VCaP (cell line): ENCODE results near the gene FAHD1.

Experiments used
- H3K27ac ChIP-seq: fragments of 450-650 bp; 2 replicates; pipeline ENCODE4 v1.5.1; 2017
- CTCF ChIP-seq: fragments of 450-650 bp; conservative IDR thresholded peaks from 2 replicates; pipeline ENCODE4 v1.5.1; 2017; ENCODE audit warnings: mild to moderate bottlenecking, moderate library complexity

Gene FAHD1

DNA sequence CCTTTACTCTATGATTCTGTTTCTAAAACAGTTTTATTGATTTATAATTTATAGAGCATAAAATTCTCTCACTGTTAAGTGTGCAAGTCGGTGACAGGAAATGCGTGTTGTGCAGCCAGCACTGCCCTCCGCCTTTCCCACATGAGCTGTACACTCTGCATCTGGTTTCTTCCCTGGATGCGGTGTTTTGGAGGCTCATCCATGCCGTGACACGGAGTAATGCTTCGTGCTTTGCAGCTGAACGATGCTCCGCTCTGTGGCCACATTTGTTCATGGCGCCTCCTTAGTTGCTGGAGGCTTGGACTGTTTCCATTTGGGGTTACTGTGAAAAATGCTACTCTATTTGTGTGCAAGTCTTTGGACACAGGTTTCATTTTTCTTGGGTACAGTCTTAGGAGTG is 26.3 kb upstream of the FAHD1 start:
- peak overlapping the region; percentile 20; the same call in 1 of the 2 replicates for H3K27ac ChIP-seq
- no peak for TF ChIP-seq CTCF

DNA sequence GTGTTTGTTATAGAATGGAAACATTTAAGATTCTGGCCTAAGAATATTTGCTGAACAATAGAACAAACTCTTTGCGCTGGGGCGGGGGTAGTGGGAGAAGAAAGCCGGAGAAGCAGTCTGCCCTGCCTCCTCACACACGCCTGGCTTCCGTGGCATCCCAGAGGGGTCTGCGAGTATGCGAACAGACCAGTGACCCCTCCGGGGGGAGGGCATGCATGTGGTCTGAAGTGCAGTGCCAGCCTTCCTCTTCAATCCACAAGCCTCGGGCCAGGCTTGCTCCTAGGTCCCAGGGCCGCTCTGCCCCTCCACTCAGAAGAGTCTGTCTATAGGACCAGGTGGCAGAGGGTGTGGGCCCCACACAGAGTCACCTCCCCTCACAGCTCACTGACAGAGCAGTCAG is 19.4 kb upstream of the FAHD1 start:
- no peak overlapping the region for H3K27ac ChIP-seq
- TF ChIP-seq CTCF = no peak

- no peak overlapping the region for H3K27ac ChIP-seq
- TF ChIP-seq CTCF = no peak
Measured at GRCh38 chr16:1808691-1809090, 18.3 kb upstream of the FAHD1 start.

DNA sequence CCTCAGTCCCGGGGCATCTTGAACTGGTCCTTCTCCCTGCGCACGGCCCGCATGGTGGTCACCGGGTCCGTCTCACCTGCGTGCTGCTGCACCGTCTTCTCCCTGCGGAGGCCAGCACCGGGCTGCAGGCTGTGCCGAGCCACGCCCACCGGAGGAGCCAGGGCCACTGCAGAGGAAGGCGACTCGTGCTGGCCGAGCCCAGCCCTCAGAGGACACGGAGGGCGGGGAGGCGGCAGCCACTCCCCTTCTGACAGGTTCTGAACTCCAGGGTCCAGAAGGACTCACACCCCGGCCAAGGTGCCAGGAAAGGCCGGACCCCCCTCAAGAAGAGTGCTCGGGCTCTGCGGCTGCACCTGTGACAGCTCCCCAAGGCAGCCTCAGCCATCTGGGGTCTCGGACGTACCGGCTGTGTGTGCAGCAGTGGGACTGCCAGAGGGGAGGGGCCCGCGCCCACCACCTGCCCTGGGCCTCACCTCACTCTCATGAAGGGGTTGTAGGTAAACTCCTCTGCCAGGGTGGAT is 17.7 kb upstream of the FAHD1 start:
- no peak overlapping the region for H3K27ac ChIP-seq
- no peak for TF ChIP-seq CTCF

DNA sequence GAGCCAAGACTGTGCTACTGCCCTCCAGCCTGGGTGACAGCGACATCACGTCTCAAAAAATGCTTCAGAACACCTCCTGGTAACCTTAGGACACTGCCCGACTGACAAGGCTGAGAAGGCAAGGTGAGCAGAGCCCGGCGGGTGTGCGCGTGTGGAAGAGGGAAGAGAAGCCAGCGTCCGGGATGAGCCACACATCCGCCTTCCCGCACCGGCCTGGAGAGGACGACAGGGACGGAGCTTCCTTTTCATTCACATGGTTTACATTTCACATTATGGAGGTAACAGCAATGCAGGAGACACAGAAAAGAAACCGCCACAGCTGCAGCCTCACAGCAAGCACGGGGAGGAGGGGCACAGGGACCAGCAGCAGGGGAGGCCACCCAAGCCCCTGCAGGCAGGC is 16.9 kb upstream of the FAHD1 start:
- TF ChIP-seq CTCF = no peak
- no peak overlapping the region for H3K27ac ChIP-seq

DNA sequence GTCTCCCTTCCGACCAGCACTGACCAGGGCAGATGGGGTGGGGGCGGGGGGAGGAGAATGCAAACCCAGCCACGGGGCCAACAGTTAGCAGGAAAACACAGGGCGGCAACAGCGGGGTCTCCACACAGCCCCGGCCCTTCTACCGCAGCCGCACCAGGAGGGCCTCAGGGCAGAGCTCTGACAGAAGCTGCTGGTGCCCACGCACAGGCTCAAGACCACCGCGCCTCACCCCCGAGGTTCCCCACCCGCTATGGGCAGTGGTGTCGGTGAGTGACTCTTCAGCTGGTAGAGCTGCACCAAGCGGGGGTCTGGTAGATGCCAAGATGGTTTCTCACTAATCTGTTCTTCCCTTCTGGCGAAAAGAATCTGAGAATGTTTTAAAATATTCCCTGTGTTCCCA is 16.5 kb upstream of the FAHD1 start:
- TF ChIP-seq CTCF = no peak
- H3K27ac ChIP-seq = no peak overlapping the region

- TF ChIP-seq CTCF = peak; percentile 76
- peak overlapping the region; percentile 37 for H3K27ac ChIP-seq
Measured at GRCh38 chr16:1812732-1813163, 14.3 kb upstream of the FAHD1 start.
